Neuronal stem cell (in vitro differentiated cells): ENCODE data around the gene EHD1.

Source experiments
- DNase-seq: peaks from one replicate; pipeline ENCODE4 v3.0.0-alpha.2; 2013; ENCODE audit warnings: low spot score
- H2AFZ ChIP-seq: one replicate; pipeline ENCODE4 v1.6.1; 2013; ENCODE audit warnings: mild to moderate bottlenecking, low read length, inconsistent platforms
- H2AK5ac ChIP-seq: 2 replicates; pipeline ENCODE4 v1.6.1; 2013; ENCODE audit warnings: low read depth, mild to moderate bottlenecking, inconsistent platforms, low read length, moderate library complexity, mixed read lengths
- H2BK120ac ChIP-seq: 2 replicates; pipeline ENCODE4 v1.6.1; 2013; ENCODE audit warnings: low read depth, mild to moderate bottlenecking, inconsistent platforms, low read length, moderate library complexity, mixed read lengths
- H2BK12ac ChIP-seq: one replicate; pipeline ENCODE4 v1.6.1; 2013; ENCODE audit warnings: low read length, inconsistent platforms
- H2BK15ac ChIP-seq: 2 replicates; pipeline ENCODE4 v1.6.1; 2013; ENCODE audit warnings: mild to moderate bottlenecking, low read length, inconsistent platforms, mixed read lengths
- H2BK5ac ChIP-seq: one replicate; pipeline ENCODE4 v1.6.1; 2013; ENCODE audit warnings: inconsistent platforms, mild to moderate bottlenecking, low read length, moderate library complexity
- H3K14ac ChIP-seq: one replicate; pipeline ENCODE4 v1.6.1; 2013; ENCODE audit warnings: low read length, inconsistent platforms
- H3K18ac ChIP-seq: 2 replicates; pipeline ENCODE4 v1.6.1; 2013; ENCODE audit warnings: low read length, inconsistent platforms
- H3K23ac ChIP-seq: 2 replicates; pipeline ENCODE4 v1.6.1; 2013; ENCODE audit warnings: low read depth, mild to moderate bottlenecking, mixed read lengths, low read length, inconsistent platforms; ENCODE audit not compliant: poor library complexity
- H3K27ac ChIP-seq: replicated peaks from 3 replicates; pipeline ENCODE4 v1.5.1; 2013; ENCODE audit warnings: low read length, inconsistent platforms
- H3K27me3 ChIP-seq, 3 experiments: 2 replicates each; pipeline ENCODE4 v1.6.1; 2013; ENCODE audit warnings: low read length in 3 of 3, mild to moderate bottlenecking in 2 of 3, inconsistent platforms in 1 of 3, low read depth in 1 of 3, mixed read lengths in 1 of 3, moderate library complexity in 1 of 3; ENCODE audit not compliant: control insufficient read depth in 3 of 3, insufficient read depth in 3 of 3
- H3K36me3 ChIP-seq, 2 donors: replicated peaks in 1 of 2; 2 replicates each; pipeline ENCODE4 v1.6.1; 2013; ENCODE audit warnings: low read length in 2 of 2; ENCODE audit not compliant: control insufficient read depth in 2 of 2, insufficient read depth in 2 of 2
- H3K4ac ChIP-seq: 2 replicates; pipeline ENCODE4 v1.6.1; 2013; ENCODE audit warnings: inconsistent platforms, mild to moderate bottlenecking, low read length, moderate library complexity
- H3K4me1 ChIP-seq, 2 donors: 1 replicate in 1 of 2; 2 replicates in 1 of 2; pipeline ENCODE4 v1.6.1; 2013; ENCODE audit warnings: low read length in 2 of 2, low read depth in 1 of 2; ENCODE audit not compliant: control insufficient read depth in 2 of 2, insufficient read depth in 1 of 2
- H3K4me2 ChIP-seq: one replicate; pipeline ENCODE4 v1.6.1; 2013; ENCODE audit warnings: mild to moderate bottlenecking, low read length, inconsistent platforms; ENCODE audit not compliant: insufficient read depth, poor library complexity, severe bottlenecking
- H3K4me3 ChIP-seq, 2 donors: 2 replicates each; pipeline ENCODE4 v1.5.1; 2013; ENCODE audit warnings: low read length in 2 of 2, mild to moderate bottlenecking in 2 of 2, inconsistent platforms in 1 of 2, moderate library complexity in 1 of 2
- H3K79me1 ChIP-seq: one replicate; pipeline ENCODE4 v1.6.1; 2013; ENCODE audit warnings: low read depth, mild to moderate bottlenecking, inconsistent platforms, low read length, moderate library complexity
- H3K9ac ChIP-seq: one replicate; pipeline ENCODE4 v1.6.1; 2013; ENCODE audit warnings: mild to moderate bottlenecking, low read depth, low read length, inconsistent platforms; ENCODE audit not compliant: poor library complexity
- H3K9me3 ChIP-seq, 2 donors: replicated peaks in 1 of 2; 2 replicates each; pipeline versions ENCODE3 to v1.6.1; 2013; ENCODE audit warnings: low read length in 2 of 2, mild to moderate bottlenecking in 2 of 2, inconsistent platforms in 1 of 2, low read depth in 1 of 2, mixed read lengths in 1 of 2, moderate library complexity in 1 of 2; ENCODE audit not compliant: control insufficient read depth in 2 of 2, insufficient read depth in 1 of 2
- H4K8ac ChIP-seq: one replicate; pipeline ENCODE4 v1.6.1; 2013; ENCODE audit warnings: low read depth, mild to moderate bottlenecking, inconsistent platforms, low read length, moderate library complexity
- H4K91ac ChIP-seq: one replicate; pipeline ENCODE4 v1.6.1; 2013; ENCODE audit warnings: low read length, low read depth, mild to moderate bottlenecking, inconsistent platforms; ENCODE audit not compliant: poor library complexity
- WGBS, 2 donors: extraction: QIAGEN DNeasy Blood & Tissue Kit; methylation state at CpG; one replicate each; pipeline ENCODE4 v1.1.7; 2013; ENCODE audit warnings: missing lambda C conversion rate in 2 of 2, mixed read lengths in 1 of 2; ENCODE audit not compliant: insufficient read length in 2 of 2, insufficient replicate concordance in 1 of 2; ENCODE audit errors: extremely low coverage in 2 of 2; 5-methylcytosine and 5-hydroxymethylcytosine counted together

EHD1 gene

DNA sequence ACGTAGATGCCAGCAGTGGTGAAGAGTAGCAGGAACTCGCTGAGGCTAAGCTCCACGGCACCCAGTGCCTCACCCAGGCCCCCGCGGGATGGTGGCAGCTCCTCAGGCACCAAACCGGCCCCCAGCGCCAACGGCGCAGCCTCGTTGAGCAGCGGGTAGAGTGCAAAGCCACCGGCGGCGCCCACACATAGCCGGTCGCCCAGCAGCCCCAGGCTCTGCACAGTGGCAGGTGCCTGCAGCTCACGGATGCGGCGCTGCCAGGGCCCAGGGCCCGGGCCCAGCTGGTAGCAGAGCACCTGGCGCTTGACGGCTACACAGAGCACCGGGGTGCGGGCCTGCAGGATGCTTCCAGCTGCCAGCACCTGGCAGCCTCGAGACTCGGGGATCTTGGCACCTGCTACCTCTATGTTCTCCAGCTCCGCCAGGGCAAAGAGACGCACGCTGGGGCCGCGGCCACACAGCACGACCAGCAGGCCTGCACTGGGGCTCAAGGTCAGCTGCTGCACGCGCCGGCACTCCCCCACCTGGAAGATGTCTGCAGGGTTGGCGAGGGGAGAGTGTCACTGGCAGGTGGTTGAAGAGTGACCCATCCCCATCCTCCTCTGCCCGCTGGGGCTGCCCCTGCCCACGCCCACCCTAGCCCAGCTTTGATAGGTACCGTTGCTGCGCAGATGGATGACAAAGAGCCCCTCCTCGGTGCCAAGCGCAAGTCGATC lies 48.7 kb downstream of the EHD1 start:
- peak overlapping the region; percentile 73 for H3K23ac ChIP-seq
- H2AK5ac ChIP-seq: peak overlapping the region; percentile 13
- no peak overlapping the region for H3K4me2 ChIP-seq
- no peak overlapping the region for H2AFZ ChIP-seq
- H3K4ac ChIP-seq: no peak overlapping the region
- no peak overlapping the region for H3K18ac ChIP-seq
- H3K27me3 ChIP-seq: peaks cover 0 to 32% (median 0%) of the 10 kb centered on the region in 3 experiments
- peak overlapping the region in 1 of 2 donors; percentile 28 for H3K4me3 ChIP-seq
- WGBS, 2 donors: no CpG with 5 or more reads among the region's 43 CpGs
- H3K79me1 ChIP-seq: no peaks in the 10 kb centered on the region
- H2BK120ac ChIP-seq: no peak overlapping the region
- peak overlapping the region; percentile 43 for H4K91ac ChIP-seq
- H3K9me3 ChIP-seq: no peaks in the 10 kb centered on the region
- no peak overlapping the region for H4K8ac ChIP-seq
- H3K14ac ChIP-seq: peak overlapping the region; percentile 38
- no peaks in the 10 kb centered on the region for H3K36me3 ChIP-seq
- no peak for DNase-seq
- no peak overlapping the region for H2BK5ac ChIP-seq
- H3K9ac ChIP-seq: peak overlapping the region; percentile 1
- H3K27ac ChIP-seq: no peak overlapping the region
- no peak overlapping the region for H2BK12ac ChIP-seq
- peaks cover 0 to 1% of the 10 kb centered on the region in 2 donors for H3K4me1 ChIP-seq
- H2BK15ac ChIP-seq: no peak overlapping the region

DNA sequence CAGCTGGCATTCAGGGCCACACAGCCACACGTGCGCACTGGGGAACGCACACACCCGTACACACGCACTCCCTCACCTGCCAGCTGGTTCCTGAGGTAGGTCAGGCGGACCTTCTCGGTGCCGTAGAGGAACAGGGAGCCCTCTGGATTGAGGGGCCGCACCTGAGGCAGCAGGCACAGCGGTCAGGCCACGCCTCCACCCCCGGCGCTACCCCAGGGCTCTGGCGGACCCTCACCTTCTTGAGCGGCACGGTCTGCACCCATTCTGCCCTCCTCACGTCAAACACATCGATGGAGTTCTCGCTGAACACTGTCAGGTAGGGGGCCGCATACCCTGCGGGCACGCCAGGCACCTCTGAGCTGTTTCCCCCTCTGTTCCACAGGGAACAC lies 51.0 kb downstream of the EHD1 start:
- peak overlapping the region; percentile 80 for H2AK5ac ChIP-seq
- peak overlapping the region; percentile 86 for H3K4ac ChIP-seq
- H3K36me3 ChIP-seq: no peaks in the 10 kb centered on the region
- no peak overlapping the region for H3K4me3 ChIP-seq
- no peaks in the 10 kb centered on the region for H3K79me1 ChIP-seq
- no peak overlapping the region for H3K4me2 ChIP-seq
- H3K27ac ChIP-seq: no peak overlapping the region
- H4K8ac ChIP-seq: peak overlapping the region; percentile 74
- H2BK12ac ChIP-seq: no peak overlapping the region
- no peak for DNase-seq
- H3K9me3 ChIP-seq: no peaks in the 10 kb centered on the region
- H4K91ac ChIP-seq: no peak overlapping the region
- no peak overlapping the region for H2BK5ac ChIP-seq
- no peak overlapping the region for H3K9ac ChIP-seq
- H3K14ac ChIP-seq: no peak overlapping the region
- peak overlapping the region; percentile 95 for H3K23ac ChIP-seq
- peak overlapping the region; percentile 54 for H3K18ac ChIP-seq
- peaks cover 0 to 1% of the 10 kb centered on the region in 2 donors for H3K4me1 ChIP-seq
- peaks cover 0 to 15% (median 0%) of the 10 kb centered on the region in 3 experiments for H3K27me3 ChIP-seq
- WGBS, 2 donors: no CpG with 5 or more reads among the region's 22 CpGs
- peak overlapping the region; percentile 76 for H2BK15ac ChIP-seq
- H2BK120ac ChIP-seq: no peak overlapping the region
- no peak overlapping the region for H2AFZ ChIP-seq

DNA sequence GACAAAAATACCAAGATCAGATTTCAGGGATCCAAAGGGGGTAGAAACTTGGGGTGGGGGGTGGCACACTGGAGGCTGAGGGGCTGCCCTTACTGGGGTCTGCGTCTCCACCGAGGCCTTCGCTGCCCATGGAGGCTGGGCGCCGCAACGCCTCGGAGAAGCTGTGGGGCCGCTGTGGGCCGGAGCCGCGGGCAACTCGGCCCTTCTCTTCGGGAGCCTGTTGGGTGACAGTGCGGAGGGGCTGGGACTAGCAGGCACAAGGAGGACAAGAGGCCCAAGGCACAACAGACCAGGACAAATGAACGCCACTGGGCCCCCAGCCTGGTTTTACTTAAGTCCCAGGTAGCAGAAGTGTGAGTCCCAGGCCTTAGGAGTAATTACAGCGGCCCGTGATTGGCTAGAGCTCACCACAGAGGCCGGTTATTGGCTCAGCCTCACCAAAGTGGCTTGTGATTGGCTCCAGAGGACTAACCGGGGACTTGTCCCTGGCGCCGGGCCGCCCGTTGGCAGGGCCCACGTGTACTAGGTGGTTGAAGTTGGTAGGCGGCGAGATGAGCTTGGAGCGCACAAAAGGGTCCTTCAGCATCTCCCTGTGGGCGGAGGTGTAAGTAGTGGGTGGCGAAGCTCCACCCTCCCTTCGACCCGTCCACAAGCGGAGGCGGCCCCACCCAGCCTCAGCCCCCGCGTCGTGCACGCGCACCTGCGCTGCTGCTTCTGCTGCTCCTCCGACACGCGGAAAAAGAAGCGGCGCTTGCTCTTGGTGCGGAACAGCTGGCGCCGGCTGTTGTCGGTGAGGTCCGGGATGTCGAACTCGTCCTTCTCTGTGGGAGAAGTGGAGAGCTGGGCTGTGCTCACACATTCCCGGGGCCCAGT lies 51.6 kb downstream of the EHD1 start:
- Histone ChIP-seq H3K4me1 (peaks cover 0 to 1% of the 10 kb centered on the region in 2 donors), H2BK120ac (no peak overlapping the region), H4K8ac (peak overlapping the region; percentile 74), H2BK12ac (no peak overlapping the region), H3K23ac (peak overlapping the region; percentile 95), H3K14ac (no peak overlapping the region), H2BK5ac (no peak overlapping the region), H2AK5ac (peak overlapping the region; percentile 80), H3K18ac (peak overlapping the region; percentile 54), H3K4me2 (no peak overlapping the region), H3K36me3 (no peaks in the 10 kb centered on the region), H3K9ac (peak overlapping the region; percentile 30), H2BK15ac (peak overlapping the region; percentile 76), H3K9me3 (no peaks in the 10 kb centered on the region), H3K27ac (no peak overlapping the region), H3K27me3 (peaks cover 0 to 9% (median 0%) of the 10 kb centered on the region in 3 experiments), H3K4me3 (no peak overlapping the region), H3K79me1 (no peaks in the 10 kb centered on the region), H2AFZ (no peak overlapping the region), H3K4ac (peak overlapping the region; percentile 86), H4K91ac (no peak overlapping the region)
- no CpG with 5 or more reads among the region's 52 CpGs for WGBS, 2 donors
- no peak for DNase-seq

DNA sequence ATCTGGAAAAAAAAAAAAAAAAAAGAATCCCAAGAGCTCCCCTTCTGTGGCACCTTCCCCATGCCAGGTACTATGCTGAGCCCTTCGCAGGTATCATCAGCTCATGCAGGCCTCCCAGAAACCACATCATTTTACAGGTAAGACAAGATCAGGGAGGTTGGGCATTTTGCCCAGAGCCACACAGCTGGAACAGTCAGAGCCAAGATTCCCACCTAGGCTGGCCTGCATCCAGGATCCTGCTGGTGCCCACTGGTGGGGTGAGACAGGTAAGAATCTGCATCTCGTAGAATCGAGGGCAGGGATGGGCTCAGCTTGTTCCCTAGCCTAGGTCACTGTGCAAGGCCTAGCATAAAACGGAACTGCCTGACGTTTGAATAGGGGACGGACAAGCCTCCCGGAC lies 52.4 kb downstream of the EHD1 start:
- H3K23ac ChIP-seq: no peak overlapping the region
- H2AFZ ChIP-seq: no peak overlapping the region

More for the DNA sequence above, 52.4 kb downstream of the EHD1 start:
- H3K4me1 ChIP-seq: peaks cover 0 to 1% of the 10 kb centered on the region in 2 donors
- H3K9me3 ChIP-seq: no peaks in the 10 kb centered on the region
- no peak overlapping the region for H3K4ac ChIP-seq
- peak overlapping the region in 1 of 2 donors; percentile 15 for H3K4me3 ChIP-seq
- H2BK12ac ChIP-seq: no peak overlapping the region
- peak overlapping the region; percentile 38 for H2AK5ac ChIP-seq
- WGBS, 2 donors: no CpG with 5 or more reads among the region's 7 CpGs
- no peak overlapping the region for H2BK5ac ChIP-seq
- peak overlapping the region; percentile 54 for H2BK120ac ChIP-seq
- H4K91ac ChIP-seq: no peak overlapping the region
- no peak overlapping the region for H3K4me2 ChIP-seq
- no peak overlapping the region for H3K14ac ChIP-seq
- peak overlapping the region; percentile 30 for H3K9ac ChIP-seq
- H2BK15ac ChIP-seq: no peak overlapping the region
- H4K8ac ChIP-seq: no peak overlapping the region
- no peak overlapping the region for H3K18ac ChIP-seq
- H3K79me1 ChIP-seq: no peaks in the 10 kb centered on the region
- DNase-seq: no peak
- no peak overlapping the region for H3K27ac ChIP-seq
- no peaks in the 10 kb centered on the region for H3K36me3 ChIP-seq
- H3K27me3 ChIP-seq: peaks cover 0 to 3% (median 0%) of the 10 kb centered on the region in 3 experiments
